ENCODE data around the gene ITGA2. TPM values are rescaled to one million over a fixed set of nuclear protein-coding genes. Genes with fewer than 3 reads are reported as not detected.

Gene ITGA2
- total RNA-seq, 1 donor from 2014 or later, result 18.4 TPM

DNA sequence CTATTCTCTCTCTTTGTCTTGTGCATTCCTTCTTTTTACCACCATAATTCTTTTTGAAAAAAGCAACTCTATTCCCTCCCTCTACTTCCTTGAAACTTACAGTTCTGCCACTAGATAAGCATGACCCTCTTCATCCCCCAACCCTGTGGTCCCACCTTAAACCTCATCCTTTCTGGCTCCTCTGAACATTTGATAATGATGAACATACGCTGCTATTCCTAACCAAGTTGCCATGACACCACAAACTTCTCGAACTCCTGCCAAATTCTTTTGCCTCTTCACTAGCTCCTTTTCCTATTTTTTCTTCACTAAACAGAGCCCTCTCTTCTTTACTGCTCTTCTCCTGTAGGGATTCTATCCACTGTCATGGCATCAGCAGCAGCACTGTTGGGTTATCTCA, 63.3 kb downstream of the ITGA2 start:
- H3K4me3 ChIP-seq, result no peak overlapping the region
- no peak for DNase-seq (ENCODE audit: extremely low spot score in 2 of 2)
- intact Hi-C loops (cut with DNase I), result no loop called here
- H3K36me3 ChIP-seq, result no peaks in the 10 kb centered on the region
- H3K9me3 ChIP-seq, result no peaks in the 10 kb centered on the region
- H3K27ac ChIP-seq, result no peak overlapping the region
- H3K4me1 ChIP-seq, result no peaks in the 10 kb centered on the region
- no peaks in the 10 kb centered on the region for H3K27me3 ChIP-seq
- no peak for TF ChIP-seq POLR2AphosphoS5 (IDR thresholded peaks at IDR 0.05; ENCODE audit: insufficient read depth in 1 of 2, low read depth in 1 of 2)
- TF ChIP-seq CTCF (IDR thresholded peaks at IDR 0.05), result no peak
- TF ChIP-seq POLR2A (IDR thresholded peaks at IDR 0.05), result no peak

DNA sequence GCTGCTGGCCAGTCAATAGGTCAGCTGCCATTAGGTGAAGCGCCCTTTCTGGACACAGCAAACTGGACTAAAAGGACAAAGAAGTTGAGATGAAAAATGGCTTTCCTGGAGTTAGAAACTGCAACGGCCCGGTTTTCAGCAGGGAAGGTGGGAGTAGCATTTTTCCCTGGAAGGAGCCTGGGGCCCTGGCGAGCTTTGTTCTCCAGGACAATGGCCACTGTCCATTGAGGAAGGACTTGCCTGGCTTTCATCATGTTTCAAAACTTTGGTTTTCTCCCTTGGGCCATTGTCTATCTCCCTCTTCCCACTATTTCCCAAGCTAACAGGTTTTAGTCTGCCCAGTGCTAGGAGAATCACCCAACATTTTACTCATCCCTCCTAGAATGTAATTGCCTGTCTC, 64.2 kb downstream of the ITGA2 start:
- TF ChIP-seq CTCF (IDR thresholded peaks at IDR 0.05) (no peak), POLR2A (IDR thresholded peaks at IDR 0.05) (no peak)
- Histone ChIP-seq H3K27me3 (no peaks in the 10 kb centered on the region), H3K9me3 (no peaks in the 10 kb centered on the region), H3K36me3 (peaks cover 0 to 5% of the 10 kb centered on the region in 2 donors), H3K4me3 (no peak overlapping the region), H3K27ac (no peak overlapping the region), H3K4me1 (no peaks in the 10 kb centered on the region)
- intact Hi-C loops (cut with DNase I), result no loop called here
- no peak for DNase-seq (ENCODE audit: extremely low spot score in 2 of 2)

DNA sequence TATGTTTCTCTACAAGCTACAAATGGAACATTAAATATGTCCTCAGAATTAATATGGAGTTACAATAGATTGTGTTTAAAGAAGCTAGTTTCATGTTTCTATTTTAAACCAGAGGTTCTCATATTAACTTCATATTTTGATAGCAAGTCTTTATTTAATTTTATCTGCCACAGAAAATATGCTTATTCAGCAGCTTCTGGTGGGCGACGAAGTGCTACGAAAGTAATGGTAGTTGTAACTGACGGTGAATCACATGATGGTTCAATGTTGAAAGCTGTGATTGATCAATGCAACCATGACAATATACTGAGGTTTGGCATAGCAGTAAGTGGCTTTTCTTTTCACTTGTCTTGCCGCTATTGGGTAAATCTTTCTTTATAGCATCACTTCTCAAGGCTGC, 66.2 kb downstream of the ITGA2 start:
- Histone ChIP-seq H3K36me3 (peaks cover 0 to 11% of the 10 kb centered on the region in 2 donors), H3K27me3 (no peaks in the 10 kb centered on the region), H3K4me1 (no peaks in the 10 kb centered on the region), H3K9me3 (no peaks in the 10 kb centered on the region), H3K4me3 (no peak overlapping the region), H3K27ac (no peak overlapping the region)
- intact Hi-C loops (cut with DNase I), result no loop called here
- DNase-seq (ENCODE audit: extremely low spot score in 2 of 2), result no peak
- TF ChIP-seq CTCF (IDR thresholded peaks at IDR 0.05) (no peak), POLR2AphosphoS5 (IDR thresholded peaks at IDR 0.05; ENCODE audit: insufficient read depth in 1 of 2, low read depth in 1 of 2) (no peak), POLR2A (IDR thresholded peaks at IDR 0.05) (no peak)

DNA sequence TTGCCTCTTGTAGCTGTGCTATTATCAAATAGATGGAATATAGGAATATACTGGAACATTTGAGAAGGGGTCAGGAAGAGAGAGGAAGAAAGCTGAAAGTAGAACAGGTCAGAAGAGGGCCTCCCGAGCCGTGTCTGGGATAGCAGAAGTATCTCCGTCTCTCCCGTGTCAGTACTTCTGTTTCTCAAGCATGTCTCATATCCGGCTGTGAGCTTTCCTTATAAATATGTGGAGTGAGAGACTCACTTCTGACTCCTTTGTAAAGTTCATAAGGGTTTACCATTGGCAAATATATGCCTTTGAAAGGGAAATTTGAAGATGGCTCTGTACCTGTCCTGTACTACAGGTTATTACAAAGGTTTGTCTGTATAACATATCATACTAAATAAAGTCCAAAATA, 70.1 kb downstream of the ITGA2 start:
- intact Hi-C loops (cut with DNase I), result no loop called here
- no peak for DNase-seq (ENCODE audit: extremely low spot score in 2 of 2)
- H3K36me3 ChIP-seq, result peaks cover 0 to 11% of the 10 kb centered on the region in 2 donors
- H3K4me3 ChIP-seq, result no peak overlapping the region
- TF ChIP-seq POLR2A (IDR thresholded peaks at IDR 0.05) (no peak), CTCF (IDR thresholded peaks at IDR 0.05) (no peak), POLR2AphosphoS5 (IDR thresholded peaks at IDR 0.05; ENCODE audit: insufficient read depth in 1 of 2, low read depth in 1 of 2) (no peak)
- no peaks in the 10 kb centered on the region for H3K27me3 ChIP-seq
- no peaks in the 10 kb centered on the region for H3K9me3 ChIP-seq
- H3K27ac ChIP-seq, result no peak overlapping the region
- H3K4me1 ChIP-seq, result no peaks in the 10 kb centered on the region

DNA sequence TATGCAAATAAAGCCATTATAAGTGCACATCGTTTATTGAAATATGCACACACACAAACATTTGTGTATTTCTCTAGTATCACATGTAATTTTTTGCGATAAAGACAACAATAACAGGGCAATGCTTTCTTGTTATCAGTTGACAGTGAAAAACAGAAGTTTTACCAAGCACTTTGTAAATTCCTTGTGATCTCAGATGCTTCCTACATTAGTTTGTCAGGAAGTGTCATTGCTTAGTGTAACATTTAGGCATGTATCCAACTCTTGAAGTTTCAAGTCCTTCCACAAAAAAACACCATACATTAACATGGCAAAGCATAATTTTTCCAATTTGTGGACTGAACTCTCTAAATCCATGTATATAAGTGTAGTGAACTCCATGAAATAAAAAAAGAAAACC, 74.0 kb downstream of the ITGA2 start:
- TF ChIP-seq POLR2A (IDR thresholded peaks at IDR 0.05) (no peak), CTCF (IDR thresholded peaks at IDR 0.05) (no peak), POLR2AphosphoS5 (IDR thresholded peaks at IDR 0.05; ENCODE audit: insufficient read depth in 1 of 2, low read depth in 1 of 2) (no peak)
- intact Hi-C loops (cut with DNase I), result no loop called here

More for the DNA sequence above, 74.0 kb downstream of the ITGA2 start:
- no peak for DNase-seq (ENCODE audit: extremely low spot score in 2 of 2)
- no peak overlapping the region for H3K27ac ChIP-seq
- H3K4me1 ChIP-seq, result no peaks in the 10 kb centered on the region
- no peaks in the 10 kb centered on the region for H3K9me3 ChIP-seq
- H3K36me3 ChIP-seq, result peaks cover 0 to 6% of the 10 kb centered on the region in 2 donors
- H3K4me3 ChIP-seq, result no peak overlapping the region
- H3K27me3 ChIP-seq, result no peaks in the 10 kb centered on the region
